ENCODE measurements around the gene HIC1.

GRCh38 chr17:2054512-2055291, at the start of gene HIC1:
- peak; percentile 60 to 99 (median 93) for TF ChIP-seq CTCF (IDR thresholded peaks at IDR 0.05)
- peak; percentile 72 to 91 (median 73) for TF ChIP-seq POLR2AphosphoS5 (IDR thresholded peaks at IDR 0.05)
